RWPE1 (cell line): ENCODE data around the gene LMX1B.

Experiments
- CTCF ChIA-PET: fragments of 350-600 bp; sonication (Branson Sonifier 250); formaldehyde crosslinking; extraction: SDS; loops from one replicate; lab custom pipeline; 2021; lab: Yijun Ruan, JAX
- POLR2A ChIA-PET: fragments of 400-600 bp; formaldehyde crosslinking; extraction: SDS; loops from one replicate; lab custom pipeline; 2020; ENCODE audit warnings: antibody characterized with exemption; ENCODE audit not compliant: low non-redundant PET; lab: Yijun Ruan, JAX
- DNase-seq: peaks from one replicate; pipeline ENCODE4 v3.0.0; 2012; ENCODE audit warnings: low spot score
- H3K27ac ChIP-seq: fragments of 450-650 bp; 2 replicates; pipeline ENCODE4 v1.5.1; 2017
- TF ChIP-seq, protein P1 (sequence below): fragments of 450-650 bp; conservative IDR thresholded peaks from 2 replicates; pipeline ENCODE4 v1.5.1; 2017; ENCODE audit warnings: low read depth, mild to moderate bottlenecking

Gene LMX1B

GRCh38 chr9:126661122-126661520 lies 47.4 kb downstream of the LMX1B start:
- ChIA-PET CTCF (interaction anchor here (0.5 to 2.9 kb wide), 8 partner anchors 9 to 266 kb away, joined by 3 to 16 read pairs (median 3); no protein-coding TSS in a partner anchor), POLR2A (no interaction called here)
- no peak for DNase-seq
- TF ChIP-seq, protein P1, sequence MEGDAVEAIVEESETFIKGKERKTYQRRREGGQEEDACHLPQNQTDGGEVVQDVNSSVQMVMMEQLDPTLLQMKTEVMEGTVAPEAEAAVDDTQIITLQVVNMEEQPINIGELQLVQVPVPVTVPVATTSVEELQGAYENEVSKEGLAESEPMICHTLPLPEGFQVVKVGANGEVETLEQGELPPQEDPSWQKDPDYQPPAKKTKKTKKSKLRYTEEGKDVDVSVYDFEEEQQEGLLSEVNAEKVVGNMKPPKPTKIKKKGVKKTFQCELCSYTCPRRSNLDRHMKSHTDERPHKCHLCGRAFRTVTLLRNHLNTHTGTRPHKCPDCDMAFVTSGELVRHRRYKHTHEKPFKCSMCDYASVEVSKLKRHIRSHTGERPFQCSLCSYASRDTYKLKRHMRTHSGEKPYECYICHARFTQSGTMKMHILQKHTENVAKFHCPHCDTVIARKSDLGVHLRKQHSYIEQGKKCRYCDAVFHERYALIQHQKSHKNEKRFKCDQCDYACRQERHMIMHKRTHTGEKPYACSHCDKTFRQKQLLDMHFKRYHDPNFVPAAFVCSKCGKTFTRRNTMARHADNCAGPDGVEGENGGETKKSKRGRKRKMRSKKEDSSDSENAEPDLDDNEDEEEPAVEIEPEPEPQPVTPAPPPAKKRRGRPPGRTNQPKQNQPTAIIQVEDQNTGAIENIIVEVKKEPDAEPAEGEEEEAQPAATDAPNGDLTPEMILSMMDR, result no peak
- H3K27ac ChIP-seq, result no peak overlapping the region

DNA sequence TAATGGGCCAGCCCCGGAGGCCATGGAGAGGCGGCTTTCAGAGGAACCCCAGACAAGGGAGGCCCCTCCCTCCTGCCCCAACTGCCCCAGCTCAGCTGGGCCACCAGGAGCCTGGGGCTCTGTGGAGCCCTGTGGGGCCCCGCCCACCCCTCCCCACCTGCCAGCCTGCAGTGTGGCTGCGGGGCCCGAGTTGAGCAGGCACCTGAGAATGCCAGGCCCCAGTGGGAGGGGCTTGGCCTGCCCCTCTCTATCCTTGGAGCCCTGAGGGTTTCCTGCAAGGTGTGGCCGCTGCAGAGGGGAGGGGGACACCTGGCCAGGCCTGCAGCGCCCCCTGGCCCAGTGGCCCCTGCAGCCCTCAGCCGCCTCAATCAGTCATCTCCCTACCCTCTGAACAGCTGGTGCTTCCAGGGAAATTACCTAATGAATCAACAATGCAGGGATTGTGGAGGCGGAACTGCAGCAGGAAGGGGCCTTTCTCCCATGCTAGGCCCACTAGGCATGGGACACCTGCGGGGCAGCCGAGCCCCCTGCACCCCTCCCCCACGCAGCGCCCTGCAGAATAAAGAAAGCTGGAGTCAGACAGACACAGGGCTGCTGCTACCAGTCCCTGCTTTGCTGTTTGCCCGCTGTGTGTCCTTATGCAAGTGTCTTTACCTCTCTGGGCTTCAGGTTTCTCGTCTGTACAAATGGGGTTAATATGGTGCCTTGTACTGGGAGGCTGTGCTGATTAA lies 48.0 kb downstream of the LMX1B start:
- no peak overlapping the region for H3K27ac ChIP-seq
- CTCF ChIA-PET, result interaction anchor here (0.5 to 2.9 kb wide), 17 partner anchors 10 to 324 kb away, joined by 3 to 16 read pairs (median 4); no protein-coding TSS in a partner anchor
- TF ChIP-seq, protein P1, result no peak
- POLR2A ChIA-PET, result no interaction called here
- DNase-seq, result peak; percentile 96

DNA sequence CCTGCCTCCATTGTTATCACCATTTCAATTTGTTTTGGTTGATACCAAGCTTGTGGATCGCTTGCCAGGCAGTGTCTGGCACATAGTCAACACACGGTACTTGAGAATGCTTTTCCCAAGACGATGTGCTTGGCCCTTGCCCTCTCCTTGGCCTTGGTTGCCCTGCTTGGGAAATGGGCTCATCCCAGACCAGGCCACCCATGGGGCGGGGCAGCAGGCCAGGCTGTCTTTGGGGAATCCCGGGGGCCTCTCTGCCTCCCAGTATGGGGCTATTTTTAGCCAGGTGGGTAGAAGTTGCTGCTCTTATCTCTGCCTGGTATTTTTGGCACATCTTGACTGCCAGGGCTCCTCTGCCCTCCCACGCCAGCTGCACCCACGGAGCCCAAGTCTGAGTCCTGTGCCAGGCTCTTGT lies 49.9 kb downstream of the LMX1B start:
- H3K27ac ChIP-seq, result no peak overlapping the region
- POLR2A ChIA-PET, result no interaction called here
- TF ChIP-seq, protein P1, result no peak
- CTCF ChIA-PET, result interaction anchor here (0.6 to 2.9 kb wide), 3 partner anchors 16 to 1521 kb away, joined by 4 to 16 read pairs (median 8); partner anchors contain the start of gene SCAI
- no peak for DNase-seq

DNA sequence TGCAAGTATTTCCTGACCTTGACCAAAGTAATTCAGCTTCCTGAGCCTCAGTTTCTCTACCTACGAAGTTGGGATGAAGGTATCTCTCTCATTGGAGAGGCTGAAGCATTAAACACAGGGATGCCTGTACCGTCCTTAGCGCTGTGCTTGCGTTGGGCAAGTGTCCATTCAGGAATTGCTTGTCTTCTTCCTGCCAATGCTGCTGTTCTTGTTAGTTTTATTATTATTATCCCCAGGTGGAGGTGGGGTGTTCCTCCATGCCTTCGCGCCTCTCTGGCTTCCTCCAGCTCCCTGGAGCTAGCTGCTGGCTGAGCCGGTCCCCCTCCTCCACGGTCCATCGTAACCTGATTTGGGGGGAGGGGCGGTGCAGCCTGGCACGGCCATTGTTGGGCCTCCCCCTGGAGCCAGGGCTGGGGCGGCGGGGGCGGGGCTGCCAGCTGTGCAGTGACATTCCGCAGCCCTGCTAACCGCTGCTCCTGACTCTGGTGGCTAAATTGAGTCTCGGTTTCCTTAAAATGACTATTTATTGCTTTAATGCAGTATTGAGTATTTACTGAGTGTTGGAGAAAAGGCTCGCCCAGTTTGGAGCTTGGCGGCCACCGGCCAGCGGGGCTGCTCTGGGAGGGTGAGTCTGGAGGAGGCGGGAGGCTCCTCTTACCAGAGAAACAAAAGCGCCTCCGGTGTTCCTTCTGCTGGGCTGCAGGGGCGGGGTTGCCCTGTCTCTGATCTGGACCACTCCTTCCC lies 51.3 kb downstream of the LMX1B start:
- CTCF ChIA-PET, result interaction anchor here (0.8 kb wide), 1 partner anchor 117 kb away, joined by 4 read pairs; no protein-coding TSS in a partner anchor
- no peak for DNase-seq
- H3K27ac ChIP-seq, result no peak overlapping the region
- TF ChIP-seq, protein P1, result no peak
- POLR2A ChIA-PET, result no interaction called here

DNA sequence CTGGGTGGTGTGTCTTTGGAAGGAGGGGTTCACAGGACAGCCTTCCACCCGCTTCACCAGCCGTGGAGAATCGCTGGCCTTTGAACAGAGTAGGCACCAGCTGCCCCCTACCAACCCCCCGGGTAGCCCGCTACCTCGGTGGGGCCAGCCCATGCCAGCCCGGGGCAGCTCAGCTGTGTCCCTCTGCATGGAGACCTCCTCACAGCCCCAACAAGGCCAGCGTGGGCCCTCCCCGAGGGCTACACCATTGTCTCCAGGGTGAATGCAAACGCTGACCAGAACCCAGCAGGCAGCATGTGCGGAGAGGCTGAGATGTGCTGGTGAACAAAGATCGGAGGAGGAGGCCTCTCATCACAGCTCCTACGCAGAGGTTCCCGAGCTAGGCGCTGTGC lies 51.9 kb downstream of the LMX1B start:
- no peak overlapping the region for H3K27ac ChIP-seq
- POLR2A ChIA-PET, result no interaction called here
- DNase-seq, result no peak
- CTCF ChIA-PET, result interaction anchor here (0.9 to 1.1 kb wide), 2 partner anchors 13 to 28 kb away, joined by 3 to 6 read pairs; no protein-coding TSS in a partner anchor
- TF ChIP-seq, protein P1, result no peak

DNA sequence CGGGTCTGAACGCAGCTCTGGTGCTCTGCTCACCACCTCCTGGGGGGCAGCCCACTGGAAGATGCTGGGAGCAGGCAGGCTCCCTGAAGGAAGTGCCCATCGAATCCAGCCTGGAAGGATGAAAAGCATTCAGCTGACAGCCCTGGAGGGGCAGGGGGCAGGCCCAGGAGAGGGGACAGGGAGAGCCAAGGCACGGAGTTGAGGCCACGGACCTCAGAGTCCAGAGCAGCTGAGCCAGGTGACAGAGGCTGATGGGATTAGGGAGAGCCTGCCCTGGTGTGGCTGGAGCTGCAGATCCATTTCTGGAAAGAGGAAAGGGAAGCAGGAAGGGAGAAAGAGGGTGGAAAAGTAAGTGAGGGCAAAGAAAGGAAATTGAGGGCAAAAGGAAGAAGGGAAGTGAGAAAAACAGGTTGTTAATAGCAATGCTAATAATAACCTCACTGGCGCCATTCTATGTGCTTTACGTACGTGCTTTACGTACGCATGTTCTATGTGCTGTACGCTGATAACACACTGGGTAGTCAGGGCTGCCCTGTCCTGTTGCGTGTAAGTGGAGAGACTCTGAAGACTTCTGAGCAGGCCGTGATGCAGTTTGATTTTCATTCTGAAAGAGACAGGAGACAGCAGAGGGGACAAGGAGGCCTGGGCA lies 52.6 kb downstream of the LMX1B start:
- ChIA-PET POLR2A (no interaction called here), CTCF (interaction anchor here (0.9 to 1.1 kb wide), 2 partner anchors 12 to 28 kb away, joined by 3 to 6 read pairs; no protein-coding TSS in a partner anchor)
- TF ChIP-seq, protein P1, result no peak
- H3K27ac ChIP-seq, result no peak overlapping the region
- DNase-seq, result no peak
